Panc1 (cell line): Measurements from ENCODE around the gene OSBPL9.

Experiments
- CTCF ChIP-seq: fragments of 450-650 bp; IDR thresholded peaks from 2 replicates; pipeline ENCODE4 v1.5.1; 2017; ENCODE audit warnings: mild to moderate bottlenecking
- POLR2AphosphoS5 ChIP-seq: IDR thresholded peaks from 2 replicates; pipeline ENCODE4 v1.6.1; 2012; ENCODE audit warnings: mild to moderate bottlenecking, low read depth, low read length, moderate library complexity

DNA sequence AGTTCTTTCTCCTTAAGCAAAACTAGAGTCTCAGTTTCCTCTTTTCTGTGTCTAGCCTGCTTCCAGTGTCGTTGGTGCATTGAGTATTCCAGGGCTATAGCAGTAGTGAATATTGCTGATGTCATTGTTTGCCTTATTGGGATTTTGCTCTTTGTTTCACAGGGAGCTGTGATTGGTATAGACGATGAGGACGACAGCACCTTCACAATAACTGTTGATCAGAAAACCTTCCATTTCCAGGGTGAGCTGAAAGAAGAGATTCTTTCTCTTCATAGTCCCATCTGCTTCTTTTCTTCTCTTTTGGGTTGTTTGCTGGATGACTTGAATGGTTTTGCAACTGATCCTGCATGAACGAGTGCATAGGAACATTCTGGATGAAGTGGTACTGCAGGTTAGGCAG, 52.4 kb downstream of the OSBPL9 start:
- TF ChIP-seq CTCF (no peak), POLR2AphosphoS5 (no peak)
